ENCODE data around the gene ULK4. TPM values are rescaled to one million over a fixed set of nuclear protein-coding genes. Genes with fewer than 3 reads are reported as not detected.
"Not testable (repeated sequence)": the region's sequence is repeated elsewhere in the genome, so short reads cannot be mapped to it uniquely, and the experiment has no call there.

Gene ULK4
- total RNA-seq, 2 donors from 2014 or later = 7.0 to 7.7 TPM

DNA sequence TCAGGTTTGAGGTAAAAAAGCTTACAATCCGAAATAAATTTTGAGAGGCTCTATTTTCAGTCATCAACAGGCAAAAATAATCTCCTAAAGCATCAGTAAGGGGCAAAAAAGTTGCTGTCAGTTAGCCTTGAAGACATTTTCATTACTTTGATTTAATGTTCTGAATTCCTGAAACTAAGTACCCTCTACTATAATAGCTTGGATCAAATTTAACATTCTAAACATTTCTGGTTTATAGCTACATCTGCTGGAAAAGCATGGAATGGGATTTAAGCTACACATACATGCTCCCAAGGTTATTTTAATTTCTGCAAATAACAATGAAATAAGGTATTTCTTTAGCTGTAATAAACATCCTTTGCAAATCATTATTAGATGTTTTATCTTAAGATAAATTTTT lies 245.4 kb downstream of the ULK4 start:
- Mint-ChIP-seq H3K4me3 (no peak overlapping the region), H3K4me1 (no peaks in the 10 kb centered on the region), H3K27ac (no peak overlapping the region), H3K27me3 (no peaks in the 10 kb centered on the region), H3K36me3 (ENCODE audit: low read depth) (peaks cover 11% of the 10 kb centered on the region), H3K9me3 (no peaks in the 10 kb centered on the region)
- ATAC-seq (replicated peaks) = no peak

DNA sequence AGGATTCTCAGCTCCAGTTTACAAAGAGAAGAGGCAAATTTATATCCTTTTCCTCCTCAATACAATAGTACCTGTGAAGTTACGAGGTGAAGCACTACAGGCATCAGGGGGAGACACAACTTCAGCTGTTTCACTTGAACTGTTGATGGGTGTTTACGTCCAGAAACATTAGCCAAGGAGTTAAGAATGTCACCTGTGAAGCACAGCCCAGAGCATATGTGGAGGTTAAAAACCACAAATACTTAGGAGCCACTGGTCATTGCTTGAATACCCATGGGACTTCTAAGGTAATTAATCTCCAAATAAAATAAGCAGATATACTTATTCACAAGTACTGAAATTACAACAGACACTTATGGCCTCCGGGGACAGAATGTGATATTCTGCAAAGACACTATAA lies 246.5 kb downstream of the ULK4 start:
- no peak for ATAC-seq (replicated peaks)
- no peak overlapping the region for H3K27ac Mint-ChIP-seq
- no peaks in the 10 kb centered on the region for H3K9me3 Mint-ChIP-seq
- peaks cover 11% of the 10 kb centered on the region for H3K36me3 Mint-ChIP-seq (ENCODE audit: low read depth)
- H3K4me1 Mint-ChIP-seq = no peaks in the 10 kb centered on the region
- H3K27me3 Mint-ChIP-seq = no peaks in the 10 kb centered on the region
- no peak overlapping the region for H3K4me3 Mint-ChIP-seq

DNA sequence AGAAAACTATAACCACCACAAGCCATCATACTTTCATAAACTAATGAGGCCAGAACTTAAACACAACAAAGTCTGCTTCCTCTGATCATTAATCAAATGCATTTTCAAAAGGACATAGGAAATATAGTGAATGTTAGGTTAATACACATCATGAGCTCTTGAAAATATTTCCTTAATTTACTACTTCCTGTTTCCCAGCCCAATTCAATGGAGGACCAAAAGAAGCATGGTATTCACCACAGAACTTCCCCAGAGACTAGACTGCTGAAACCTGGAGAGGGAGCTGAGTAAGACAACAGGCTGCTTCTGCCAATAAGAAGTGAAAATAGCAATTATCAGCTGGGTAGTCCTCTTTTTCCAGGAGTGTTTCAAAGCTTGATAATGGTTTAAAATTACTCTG lies 250.3 kb downstream of the ULK4 start:
- Mint-ChIP-seq H3K4me1 (no peaks in the 10 kb centered on the region), H3K9me3 (no peaks in the 10 kb centered on the region), H3K4me3 (no peak overlapping the region), H3K27me3 (no peaks in the 10 kb centered on the region), H3K27ac (no peak overlapping the region), H3K36me3 (ENCODE audit: low read depth) (peaks cover 11% of the 10 kb centered on the region)
- no peak for ATAC-seq (replicated peaks)

DNA sequence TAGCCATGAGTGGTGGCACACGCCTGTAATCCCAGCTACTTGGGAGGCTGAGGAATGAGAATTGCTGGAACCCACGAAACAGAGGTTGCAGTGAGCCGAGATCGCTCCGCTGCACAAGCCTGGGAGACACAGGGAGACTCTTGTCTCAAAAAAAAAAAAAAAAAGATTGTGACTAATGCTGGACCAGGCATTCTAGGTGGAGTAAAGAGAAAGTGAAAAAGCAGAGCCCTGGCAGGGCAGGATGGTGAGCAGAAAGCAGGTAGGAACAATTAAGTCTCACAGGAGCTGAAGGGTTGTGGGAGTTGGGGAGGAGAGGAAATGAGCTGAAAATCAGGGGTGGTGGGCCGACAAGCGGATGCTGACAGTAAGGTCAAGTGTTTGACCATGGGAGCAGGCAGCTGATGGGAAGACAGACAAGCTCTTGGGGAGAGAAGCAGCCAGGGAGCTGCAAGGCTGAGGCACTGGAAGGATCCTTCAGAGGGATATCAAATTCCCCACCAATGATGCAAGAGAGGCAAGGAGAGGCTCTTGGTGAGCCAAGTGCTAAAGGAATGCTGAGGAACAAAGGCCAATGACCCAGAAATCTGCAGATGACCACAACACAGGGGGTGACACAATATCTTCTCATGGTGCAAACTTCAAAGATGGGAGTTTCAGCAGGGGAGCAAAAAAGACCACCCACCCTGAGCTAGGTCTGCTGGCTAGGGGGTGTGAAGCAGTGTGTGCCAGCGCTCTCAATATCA lies 251.1 kb downstream of the ULK4 start:
- H3K27me3 Mint-ChIP-seq = no peaks in the 10 kb centered on the region

DNA sequence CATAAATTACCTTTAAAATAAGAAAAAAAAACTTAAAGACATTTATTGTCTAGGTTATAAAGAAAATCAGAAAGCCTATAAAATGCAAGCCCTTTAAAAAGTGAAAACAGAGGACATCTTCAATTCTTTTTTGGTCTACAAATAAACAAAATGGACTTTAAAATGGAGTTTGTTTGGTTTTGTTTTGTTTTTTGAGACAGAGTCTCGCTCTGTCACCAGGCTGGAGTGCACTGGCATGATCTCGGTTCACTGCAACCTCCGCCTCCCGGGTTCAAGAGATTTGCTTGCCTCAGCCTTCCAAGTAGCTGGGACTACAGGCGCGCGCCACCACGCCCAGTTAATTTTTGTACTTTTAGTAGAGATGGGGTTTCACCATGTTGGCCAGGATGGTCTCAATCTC lies 252.7 kb downstream of the ULK4 start:
- not testable (repeated sequence) for H3K9me3 Mint-ChIP-seq; H3K27ac Mint-ChIP-seq; H3K4me1 Mint-ChIP-seq; H3K4me3 Mint-ChIP-seq; H3K27me3 Mint-ChIP-seq; H3K36me3 Mint-ChIP-seq (ENCODE audit: low read depth); ATAC-seq (replicated peaks)

More for the DNA sequence above, 251.1 kb downstream of the ULK4 start:
- no peak overlapping the region for H3K4me3 Mint-ChIP-seq
- H3K4me1 Mint-ChIP-seq = no peaks in the 10 kb centered on the region
- H3K9me3 Mint-ChIP-seq = no peaks in the 10 kb centered on the region
- H3K36me3 Mint-ChIP-seq (ENCODE audit: low read depth) = peaks cover 11% of the 10 kb centered on the region
- H3K27ac Mint-ChIP-seq = no peak overlapping the region
- ATAC-seq (replicated peaks) = no peak

DNA sequence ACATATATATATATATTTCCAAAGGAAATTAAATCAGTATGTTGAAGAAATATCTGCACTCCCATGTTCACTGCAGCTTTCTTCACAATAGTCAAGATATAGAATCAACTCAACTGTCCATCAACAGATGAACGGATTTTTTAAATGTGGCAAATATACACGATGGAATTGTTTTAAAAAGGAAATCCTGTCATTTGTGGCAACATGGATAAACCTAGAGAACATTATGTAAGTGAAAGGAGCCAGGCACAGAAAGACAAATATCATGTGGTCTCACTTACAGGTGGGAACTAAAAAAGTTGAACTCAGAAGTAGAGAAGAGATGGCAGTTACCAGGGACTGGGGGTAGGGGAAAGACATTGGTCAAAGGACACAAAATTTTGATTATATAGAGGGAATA lies 253.7 kb downstream of the ULK4 start:
- Mint-ChIP-seq H3K27me3 (no peaks in the 10 kb centered on the region), H3K27ac (no peak overlapping the region)

DNA sequence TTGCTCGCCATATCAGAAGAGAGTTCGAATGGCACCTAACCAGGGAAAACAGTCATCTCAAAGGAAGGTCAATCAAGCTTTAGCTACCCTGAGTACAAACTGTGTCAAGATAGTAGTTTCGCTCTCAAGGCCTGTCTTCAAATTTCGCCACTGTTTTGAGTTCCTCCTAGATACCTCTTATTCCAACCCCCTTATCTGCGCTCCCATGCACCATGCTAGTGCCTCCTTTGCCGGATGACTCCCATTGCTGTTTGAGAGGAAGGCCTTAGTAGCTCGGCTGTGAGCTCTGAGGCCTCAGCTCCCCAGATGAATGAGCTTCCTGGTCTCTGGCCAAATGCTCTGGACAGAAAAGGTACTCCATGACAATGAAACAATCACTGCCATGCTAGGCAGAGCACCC lies 256.0 kb downstream of the ULK4 start:
- ATAC-seq (replicated peaks) = no peak
- H3K36me3 Mint-ChIP-seq (ENCODE audit: low read depth) = no peaks in the 10 kb centered on the region
- H3K4me1 Mint-ChIP-seq = no peaks in the 10 kb centered on the region
- no peaks in the 10 kb centered on the region for H3K27me3 Mint-ChIP-seq
- no peak overlapping the region for H3K4me3 Mint-ChIP-seq
- H3K9me3 Mint-ChIP-seq = no peaks in the 10 kb centered on the region
- H3K27ac Mint-ChIP-seq = no peak overlapping the region

More for the DNA sequence above, 253.7 kb downstream of the ULK4 start:
- H3K9me3 Mint-ChIP-seq = no peaks in the 10 kb centered on the region
- no peaks in the 10 kb centered on the region for H3K4me1 Mint-ChIP-seq
- H3K4me3 Mint-ChIP-seq = no peak overlapping the region
- no peak for ATAC-seq (replicated peaks)
- H3K36me3 Mint-ChIP-seq (ENCODE audit: low read depth) = no peaks in the 10 kb centered on the region

DNA sequence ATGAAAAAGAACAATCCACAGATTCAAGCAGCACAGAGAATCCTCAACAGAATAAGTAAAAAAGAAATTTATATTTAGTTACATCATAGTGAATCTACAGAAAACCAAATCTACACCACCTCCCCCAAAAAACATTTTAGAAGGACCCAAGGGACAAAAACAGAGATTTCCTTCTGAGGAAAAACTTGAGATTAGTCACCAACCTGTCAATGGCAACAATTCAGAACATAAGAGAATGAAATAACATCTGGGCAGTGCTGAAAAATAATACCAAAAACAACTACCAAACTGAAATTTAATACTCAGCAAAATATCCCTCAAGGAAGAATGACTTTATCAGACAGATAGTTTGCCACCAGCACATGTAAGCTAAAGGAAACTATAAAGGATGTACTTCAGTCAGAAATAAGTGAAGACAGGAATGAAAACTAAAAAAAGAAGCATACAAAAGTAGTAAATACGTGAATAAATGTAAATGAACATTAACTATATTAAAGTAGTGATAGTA lies 260.7 kb downstream of the ULK4 start:
- no peak overlapping the region for H3K27ac Mint-ChIP-seq
- no peaks in the 10 kb centered on the region for H3K4me1 Mint-ChIP-seq
- no peak for ATAC-seq (replicated peaks)
- H3K36me3 Mint-ChIP-seq (ENCODE audit: low read depth) = no peaks in the 10 kb centered on the region
- no peaks in the 10 kb centered on the region for H3K27me3 Mint-ChIP-seq
- H3K9me3 Mint-ChIP-seq = peaks cover 4% of the 10 kb centered on the region
- H3K4me3 Mint-ChIP-seq = no peak overlapping the region

DNA sequence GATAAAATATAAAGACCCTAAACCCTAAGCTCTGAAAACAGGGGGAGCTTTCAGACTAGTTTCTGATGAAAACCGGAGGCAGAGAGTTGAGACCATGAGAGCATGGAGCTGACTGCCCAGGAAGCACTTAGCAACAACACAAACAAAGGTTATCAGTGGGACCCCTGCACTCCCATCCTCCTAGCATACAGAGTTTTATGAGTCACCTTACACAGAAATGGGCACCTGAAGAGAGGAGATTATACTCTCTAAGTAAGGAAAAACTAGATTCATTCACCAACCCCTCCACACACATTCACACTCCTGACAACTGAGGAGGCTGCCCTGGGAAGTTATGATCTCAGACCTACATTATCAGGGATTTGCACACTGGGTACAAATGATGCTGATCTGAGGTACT lies 261.7 kb downstream of the ULK4 start:
- Mint-ChIP-seq H3K36me3 (ENCODE audit: low read depth) (no peaks in the 10 kb centered on the region), H3K9me3 (peaks cover 6% of the 10 kb centered on the region), H3K27me3 (no peaks in the 10 kb centered on the region), H3K4me1 (no peaks in the 10 kb centered on the region), H3K27ac (no peak overlapping the region), H3K4me3 (no peak overlapping the region)
- no peak for ATAC-seq (replicated peaks)

DNA sequence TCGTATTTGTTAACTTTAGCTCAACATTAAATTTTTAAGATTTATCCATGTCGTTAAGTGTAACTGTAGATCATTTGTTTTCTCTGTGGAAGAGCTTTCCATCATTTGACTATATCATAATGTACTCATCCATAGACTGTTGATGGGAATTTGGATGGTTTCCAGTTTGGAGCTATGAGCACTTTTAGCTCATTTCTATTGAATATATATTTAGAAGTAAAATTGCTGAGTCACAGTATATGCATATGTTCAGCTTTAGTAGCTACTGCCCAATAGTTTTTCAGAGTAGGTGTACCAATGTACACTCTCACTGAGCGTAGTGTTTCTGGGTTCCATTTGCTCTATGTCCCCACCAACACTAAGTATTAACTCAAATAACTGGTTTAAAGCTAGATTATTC lies 263.0 kb downstream of the ULK4 start:
- ATAC-seq (replicated peaks) = no peak
- H3K36me3 Mint-ChIP-seq (ENCODE audit: low read depth) = no peaks in the 10 kb centered on the region
- H3K27ac Mint-ChIP-seq = no peak overlapping the region
- H3K9me3 Mint-ChIP-seq = peaks cover 6% of the 10 kb centered on the region
- no peaks in the 10 kb centered on the region for H3K4me1 Mint-ChIP-seq
- no peaks in the 10 kb centered on the region for H3K27me3 Mint-ChIP-seq
- H3K4me3 Mint-ChIP-seq = no peak overlapping the region

DNA sequence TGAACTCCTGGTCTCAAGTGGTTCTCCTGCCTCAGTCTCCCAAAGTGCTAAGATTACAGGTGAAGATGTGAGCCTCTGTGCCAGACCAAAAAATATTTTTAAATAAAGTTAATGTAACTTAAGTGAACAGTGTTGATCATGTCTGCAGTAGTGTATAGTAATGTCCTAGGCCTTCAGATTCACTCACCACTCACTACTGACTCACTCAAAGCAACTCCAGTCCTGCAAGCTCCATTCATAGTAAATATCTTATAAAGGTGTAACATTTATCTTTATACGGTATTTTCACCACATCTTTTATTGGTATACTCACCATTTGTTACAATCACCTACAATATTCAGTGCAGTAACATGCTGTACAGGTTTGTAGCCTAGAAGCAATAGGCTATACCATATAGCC lies 264.2 kb downstream of the ULK4 start:
- Mint-ChIP-seq H3K9me3 (peaks cover 6% of the 10 kb centered on the region), H3K27ac (no peak overlapping the region), H3K4me3 (no peak overlapping the region), H3K4me1 (no peaks in the 10 kb centered on the region), H3K36me3 (ENCODE audit: low read depth) (no peaks in the 10 kb centered on the region), H3K27me3 (no peaks in the 10 kb centered on the region)
- ATAC-seq (replicated peaks) = no peak

DNA sequence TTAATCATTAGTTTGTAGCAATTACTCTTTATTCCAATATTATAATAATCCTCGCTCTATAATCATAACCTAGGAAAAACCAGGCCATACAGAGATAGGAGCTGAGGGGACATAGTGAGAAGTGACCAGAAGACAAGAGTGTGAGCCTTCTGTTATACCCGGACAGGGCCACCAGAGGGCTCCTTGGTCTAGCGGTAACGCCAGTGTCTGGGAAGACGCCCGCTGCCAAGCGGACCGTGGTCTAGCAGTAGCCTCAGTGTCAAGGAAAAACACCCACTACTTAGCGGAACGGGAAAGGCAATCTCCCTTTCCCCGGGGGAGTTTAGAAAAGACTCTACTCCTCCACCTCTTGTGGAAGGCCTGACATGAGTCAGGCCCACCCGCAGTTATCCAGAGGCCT lies 266.1 kb downstream of the ULK4 start:
- not testable (repeated sequence) for H3K36me3 Mint-ChIP-seq (ENCODE audit: low read depth); H3K27ac Mint-ChIP-seq; ATAC-seq (replicated peaks); H3K27me3 Mint-ChIP-seq; H3K4me3 Mint-ChIP-seq; H3K9me3 Mint-ChIP-seq; H3K4me1 Mint-ChIP-seq

DNA sequence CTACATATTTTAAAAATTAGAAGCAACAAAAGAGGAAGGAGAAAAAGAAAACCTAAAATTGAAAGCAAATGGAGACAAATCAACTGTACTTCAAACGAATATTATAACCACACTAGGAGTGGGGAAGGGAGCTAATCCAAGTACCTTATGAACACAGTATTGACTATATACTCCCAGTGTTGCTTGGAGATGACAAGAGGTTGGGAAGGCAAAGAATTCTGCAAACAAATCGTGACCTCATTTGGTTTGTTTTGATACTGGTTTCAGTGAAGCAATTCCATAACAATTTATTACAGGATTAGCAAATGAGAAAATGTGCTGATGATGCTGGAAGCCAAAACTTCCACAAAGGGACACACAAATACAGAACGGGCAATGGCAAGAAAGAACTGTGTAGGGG lies 268.1 kb downstream of the ULK4 start:
- no peak for ATAC-seq (replicated peaks)
- Mint-ChIP-seq H3K27ac (no peak overlapping the region), H3K27me3 (no peaks in the 10 kb centered on the region), H3K4me1 (no peaks in the 10 kb centered on the region), H3K36me3 (ENCODE audit: low read depth) (peaks cover 5% of the 10 kb centered on the region), H3K4me3 (no peak overlapping the region), H3K9me3 (peaks cover 10% of the 10 kb centered on the region)

DNA sequence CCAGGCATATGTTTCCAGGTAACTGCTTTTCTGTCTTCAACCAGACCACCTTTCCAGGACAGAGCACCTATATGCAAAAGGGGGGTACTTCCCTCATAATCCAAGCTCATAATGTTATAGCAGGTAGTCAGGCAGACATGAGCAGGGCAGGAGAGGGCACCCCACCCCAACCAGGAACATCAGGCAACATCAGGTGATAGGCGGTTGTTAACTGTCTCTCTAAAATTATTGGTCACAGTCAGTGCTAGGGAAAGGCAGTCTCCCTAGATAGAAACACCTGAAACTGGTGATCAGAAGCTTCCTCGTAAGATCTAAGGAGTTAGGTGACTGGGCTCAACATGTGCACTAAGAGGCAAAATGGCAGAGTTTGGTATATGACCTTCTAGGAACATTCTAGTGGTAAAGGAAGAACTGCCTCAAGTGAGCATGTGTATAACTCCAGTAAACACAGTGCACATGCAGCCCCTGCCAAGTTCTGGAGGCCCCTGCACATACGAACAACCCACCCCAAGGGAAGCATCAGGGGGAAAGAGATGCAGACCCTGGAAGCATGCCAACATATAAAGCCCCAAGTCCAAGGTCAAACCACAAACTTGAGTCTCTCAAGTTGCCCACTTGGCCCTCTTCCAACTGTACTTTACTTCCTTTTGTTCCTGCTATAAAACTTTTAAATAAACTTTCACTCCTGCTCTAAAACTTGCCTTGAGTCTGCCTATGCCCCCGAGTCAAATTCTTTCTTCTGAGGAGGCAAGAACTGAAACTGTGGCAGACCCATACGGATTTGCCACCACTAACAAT lies 270.9 kb downstream of the ULK4 start:
- Mint-ChIP-seq H3K27me3 (no peaks in the 10 kb centered on the region), H3K36me3 (ENCODE audit: low read depth) (peaks cover 12% of the 10 kb centered on the region), H3K27ac (no peak overlapping the region), H3K9me3 (peaks cover 4% of the 10 kb centered on the region), H3K4me1 (no peaks in the 10 kb centered on the region), H3K4me3 (no peak overlapping the region)
- ATAC-seq (replicated peaks) = no peak
